Activated B cell treated with CpG ODN at 0.5 μM for 24 hours (primary cell): ENCODE measurements around the gene SNRK. TPM values are rescaled to one million over a fixed set of nuclear protein-coding genes. Genes with fewer than 3 reads are reported as not detected.

Experiments used
- ATAC-seq: fragments of 200-7000 bp; cut with Tn5 transposase; one replicate; pipeline ENCODE4 v1.10.0; 2021; ENCODE audit warnings: low read depth, mild to moderate bottlenecking, moderate library complexity
- CTCF ChIA-PET: fragments of 350-600 bp; sonication (Branson Sonifier 250); formaldehyde crosslinking; loops from one replicate; lab custom pipeline; 2021; ENCODE audit warnings: antibody characterized with exemption; lab: Charles Lee
- POLR2A ChIA-PET: fragments of 350-600 bp; sonication (Branson Sonifier 250); formaldehyde crosslinking; loops from one replicate; lab custom pipeline; 2021; ENCODE audit warnings: antibody characterized with exemption; lab: Charles Lee
- DNase-seq: peaks from one replicate; pipeline ENCODE4 v3.0.0; 2022
- H3K27ac Mint-ChIP-seq: one replicate; pipeline ENCODE4 v1.8.0; 2020; ENCODE audit warnings: mixed read lengths
- H3K27me3 Mint-ChIP-seq: one replicate; pipeline ENCODE4 v1.8.0; 2021; ENCODE audit warnings: mixed read lengths
- H3K36me3 Mint-ChIP-seq: one replicate; pipeline ENCODE4 v1.8.0; 2021; ENCODE audit warnings: low read depth, mixed read lengths
- H3K4me1 Mint-ChIP-seq: one replicate; pipeline ENCODE4 v1.8.0; 2021; ENCODE audit warnings: mixed read lengths
- H3K4me3 Mint-ChIP-seq: one replicate; pipeline ENCODE4 v1.8.0; 2020; ENCODE audit warnings: mild to moderate bottlenecking, mixed read lengths
- H3K9me3 Mint-ChIP-seq: one replicate; pipeline ENCODE4 v1.8.0; 2020; ENCODE audit warnings: mixed read lengths
- intact Hi-C: fragments of 100-400 bp; cut with micrococcal nuclease; formaldehyde crosslinking; loops from one replicate; pipeline ENCODE4 v1.15.1; 2024
- total RNA-seq: library from RNA; stranded (reverse); gene quantifications from 2 replicates; pipeline ENCODE4 v1.2.3, GENCODE V29; 2022
- TF ChIP-seq, protein P1 (sequence below): fragments of 200-600 bp; IDR thresholded peaks from one replicate; pipeline ENCODE4 v1.8.0; 2022; ENCODE audit warnings: antibody characterized with exemption, mild to moderate bottlenecking

Gene SNRK
- total RNA-seq, 1 donor from 2014 or later: 31.1 TPM

DNA sequence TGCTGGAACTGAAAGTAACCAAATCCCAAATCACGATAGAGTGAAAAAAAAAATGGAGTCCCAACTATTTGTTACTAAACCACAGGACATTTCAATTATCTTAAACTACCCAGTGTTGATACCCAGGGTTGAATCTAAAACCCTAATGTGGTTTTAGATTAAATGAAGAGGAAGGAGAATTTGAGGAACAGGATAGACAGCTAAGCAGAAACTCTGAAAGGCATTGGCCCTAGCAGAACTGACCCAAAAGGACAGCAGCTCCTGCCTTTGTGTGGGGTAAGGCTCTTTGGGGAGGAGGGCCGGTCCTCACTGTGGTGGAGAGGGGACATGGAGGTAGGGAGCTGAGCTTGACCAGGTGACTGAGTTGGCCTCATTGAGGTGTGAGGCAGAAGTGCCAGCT is 30.7 kb upstream of the SNRK start:
- H3K27me3 Mint-ChIP-seq: peaks cover 3% of the 10 kb centered on the region
- H3K4me3 Mint-ChIP-seq: no peak overlapping the region
- DNase-seq: no peak
- ChIA-PET CTCF (no interaction called here), POLR2A (no interaction called here)
- peaks cover 33% of the 10 kb centered on the region for H3K4me1 Mint-ChIP-seq
- H3K9me3 Mint-ChIP-seq: no peaks in the 10 kb centered on the region
- no peaks in the 10 kb centered on the region for H3K36me3 Mint-ChIP-seq
- TF ChIP-seq, protein P1, sequence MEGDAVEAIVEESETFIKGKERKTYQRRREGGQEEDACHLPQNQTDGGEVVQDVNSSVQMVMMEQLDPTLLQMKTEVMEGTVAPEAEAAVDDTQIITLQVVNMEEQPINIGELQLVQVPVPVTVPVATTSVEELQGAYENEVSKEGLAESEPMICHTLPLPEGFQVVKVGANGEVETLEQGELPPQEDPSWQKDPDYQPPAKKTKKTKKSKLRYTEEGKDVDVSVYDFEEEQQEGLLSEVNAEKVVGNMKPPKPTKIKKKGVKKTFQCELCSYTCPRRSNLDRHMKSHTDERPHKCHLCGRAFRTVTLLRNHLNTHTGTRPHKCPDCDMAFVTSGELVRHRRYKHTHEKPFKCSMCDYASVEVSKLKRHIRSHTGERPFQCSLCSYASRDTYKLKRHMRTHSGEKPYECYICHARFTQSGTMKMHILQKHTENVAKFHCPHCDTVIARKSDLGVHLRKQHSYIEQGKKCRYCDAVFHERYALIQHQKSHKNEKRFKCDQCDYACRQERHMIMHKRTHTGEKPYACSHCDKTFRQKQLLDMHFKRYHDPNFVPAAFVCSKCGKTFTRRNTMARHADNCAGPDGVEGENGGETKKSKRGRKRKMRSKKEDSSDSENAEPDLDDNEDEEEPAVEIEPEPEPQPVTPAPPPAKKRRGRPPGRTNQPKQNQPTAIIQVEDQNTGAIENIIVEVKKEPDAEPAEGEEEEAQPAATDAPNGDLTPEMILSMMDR: no peak
- no peak for ATAC-seq
- intact Hi-C loops: no loop called here
- no peak overlapping the region for H3K27ac Mint-ChIP-seq

DNA sequence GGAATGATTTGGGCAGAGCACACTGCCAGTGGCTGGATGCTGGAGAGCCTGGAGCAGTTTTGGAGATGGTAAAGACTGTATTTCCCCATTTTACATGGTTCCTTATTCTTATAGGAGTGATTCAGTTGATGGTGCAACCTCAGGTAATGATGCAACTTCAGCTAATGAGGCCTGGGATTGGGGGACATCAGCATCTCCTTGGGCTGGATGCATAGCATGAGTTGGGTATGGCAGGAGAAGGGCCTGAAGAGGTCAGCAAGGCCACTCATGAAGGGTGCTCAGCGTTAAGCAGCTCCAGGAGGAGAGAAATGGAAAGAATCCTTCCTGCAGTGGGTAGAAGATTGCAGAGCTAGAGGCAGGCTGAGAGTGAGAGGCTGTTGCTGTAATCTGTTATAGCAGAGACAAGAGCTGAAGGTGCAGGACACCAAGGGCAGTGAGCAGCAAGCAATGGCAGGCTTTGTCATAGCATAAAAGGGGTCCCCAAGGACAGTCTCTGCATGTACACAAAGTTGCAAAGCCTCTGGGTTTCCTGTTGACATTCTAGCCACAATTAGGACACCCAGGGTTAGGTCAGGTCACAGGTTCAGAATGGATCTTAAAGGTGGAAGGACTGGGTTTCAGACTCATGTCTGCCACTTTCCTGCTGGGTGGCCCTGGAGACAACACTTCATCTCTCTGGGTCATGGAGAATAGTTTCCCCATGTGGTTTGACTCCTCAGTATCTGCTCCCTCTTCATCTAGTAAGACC is 29.5 kb upstream of the SNRK start:
- no peaks in the 10 kb centered on the region for H3K9me3 Mint-ChIP-seq
- intact Hi-C loops: no loop called here
- no peak overlapping the region for H3K4me3 Mint-ChIP-seq
- CTCF ChIA-PET: no interaction called here
- H3K36me3 Mint-ChIP-seq: no peaks in the 10 kb centered on the region
- POLR2A ChIA-PET: no interaction called here
- no peak overlapping the region for H3K27ac Mint-ChIP-seq
- DNase-seq (no peak), ATAC-seq (no peak)
- TF ChIP-seq, protein P1: no peak
- peaks cover 33% of the 10 kb centered on the region for H3K4me1 Mint-ChIP-seq
- H3K27me3 Mint-ChIP-seq: no peaks in the 10 kb centered on the region

DNA sequence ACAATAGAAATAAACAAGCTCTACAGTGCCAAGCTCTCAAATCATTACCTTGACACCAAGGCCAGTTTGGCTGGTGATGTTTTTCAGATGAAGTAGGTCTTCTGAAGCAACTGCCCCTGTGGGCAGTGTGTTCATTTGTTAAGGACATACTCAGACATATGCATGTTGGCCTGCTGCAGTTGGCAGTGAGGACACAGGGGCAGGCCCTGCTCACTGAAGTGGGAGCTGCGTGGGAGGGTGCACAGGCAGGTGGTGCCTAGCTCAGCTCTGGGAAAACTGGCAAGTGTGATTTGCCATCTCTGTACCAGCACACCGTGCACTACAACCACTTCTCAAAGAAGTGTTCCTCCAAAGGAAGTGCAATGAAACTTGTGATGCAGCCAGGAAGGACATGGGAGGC is 28.5 kb upstream of the SNRK start:
- Mint-ChIP-seq H3K4me3 (no peak overlapping the region), H3K4me1 (peaks cover 33% of the 10 kb centered on the region), H3K9me3 (no peaks in the 10 kb centered on the region), H3K27ac (no peak overlapping the region), H3K27me3 (no peaks in the 10 kb centered on the region), H3K36me3 (no peaks in the 10 kb centered on the region)
- TF ChIP-seq, protein P1: no peak
- ChIA-PET CTCF (no interaction called here), POLR2A (no interaction called here)
- ATAC-seq (no peak), DNase-seq (no peak)
- intact Hi-C loops: no loop called here

DNA sequence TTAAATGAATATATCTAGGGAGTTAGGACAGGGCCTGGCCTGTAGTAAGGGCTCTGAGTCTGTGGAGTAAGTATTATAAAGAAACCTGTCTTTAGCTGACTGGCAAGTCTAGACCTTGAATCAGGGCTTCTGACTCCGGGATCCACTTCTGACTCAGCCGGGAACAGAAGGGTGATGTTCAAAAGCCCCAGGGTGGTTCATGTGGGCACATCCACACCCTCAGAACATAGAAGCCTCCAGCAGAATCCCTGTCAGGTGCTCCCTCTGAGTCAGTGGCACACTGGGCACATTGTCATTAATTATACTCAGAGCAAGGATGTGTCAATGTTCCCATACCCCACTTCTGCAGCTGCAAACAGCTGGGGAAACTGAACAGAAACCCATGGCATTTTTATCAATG is 26.7 kb upstream of the SNRK start:
- peaks cover 33% of the 10 kb centered on the region for H3K4me1 Mint-ChIP-seq
- intact Hi-C loops: no loop called here
- H3K36me3 Mint-ChIP-seq: no peaks in the 10 kb centered on the region
- no peak overlapping the region for H3K4me3 Mint-ChIP-seq
- H3K27ac Mint-ChIP-seq: no peak overlapping the region
- H3K9me3 Mint-ChIP-seq: no peaks in the 10 kb centered on the region
- TF ChIP-seq, protein P1: no peak
- POLR2A ChIA-PET: no interaction called here
- ATAC-seq (no peak), DNase-seq (no peak)
- CTCF ChIA-PET: no interaction called here
- no peaks in the 10 kb centered on the region for H3K27me3 Mint-ChIP-seq

DNA sequence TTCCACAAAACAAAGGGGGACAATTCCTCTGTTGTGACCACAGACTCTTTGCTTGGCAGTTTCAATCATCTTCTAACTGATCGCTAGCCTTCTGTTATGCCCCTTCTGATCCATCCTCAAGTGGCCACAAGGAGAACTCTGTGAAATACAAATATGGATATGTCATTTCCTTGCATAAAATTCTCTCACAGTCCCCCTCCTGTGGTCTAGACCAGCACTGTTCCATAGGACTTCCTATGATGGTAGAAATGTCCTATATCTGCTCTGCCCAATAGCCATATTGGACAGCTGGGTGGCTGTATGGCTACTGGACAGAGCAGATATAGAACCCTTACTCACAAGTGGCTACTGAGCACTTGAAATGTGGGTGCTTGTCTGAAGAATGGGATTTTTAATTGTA is 25.9 kb upstream of the SNRK start:
- peaks cover 33% of the 10 kb centered on the region for H3K4me1 Mint-ChIP-seq
- H3K4me3 Mint-ChIP-seq: no peak overlapping the region
- H3K27ac Mint-ChIP-seq: no peak overlapping the region
- TF ChIP-seq, protein P1: no peak
- ChIA-PET POLR2A (no interaction called here), CTCF (no interaction called here)
- no peaks in the 10 kb centered on the region for H3K36me3 Mint-ChIP-seq
- ATAC-seq (no peak), DNase-seq (no peak)
- intact Hi-C loops: no loop called here
- H3K9me3 Mint-ChIP-seq: no peaks in the 10 kb centered on the region
- H3K27me3 Mint-ChIP-seq: no peaks in the 10 kb centered on the region
